Ishikawa (cell line): ENCODE measurements around the gene KRT7.

Source experiments
- CEBPB ChIP-seq: IDR thresholded peaks from 2 replicates; pipeline ENCODE4 v1.6.1; 2012
- CREB1 ChIP-seq: IDR thresholded peaks from 2 replicates; pipeline ENCODE4 v1.6.1; 2012; ENCODE audit warnings: low read depth
- EGR1 ChIP-seq: IDR thresholded peaks from 2 replicates; pipeline ENCODE4 v1.6.1; 2012
- EP300 ChIP-seq: IDR thresholded peaks from 2 replicates; pipeline ENCODE4 v1.6.1; 2012; ENCODE audit warnings: borderline replicate concordance
- FOXM1 ChIP-seq: IDR thresholded peaks from 2 replicates; pipeline ENCODE4 v1.6.1; 2012; ENCODE audit warnings: low read depth, borderline replicate concordance
- NFIC ChIP-seq: IDR thresholded peaks from 2 replicates; pipeline ENCODE4 v1.6.1; 2012
- RAD21 ChIP-seq: IDR thresholded peaks from 2 replicates; pipeline ENCODE4 v1.6.1; 2012; ENCODE audit warnings: low read depth
- TAF1 ChIP-seq: IDR thresholded peaks from 2 replicates; pipeline ENCODE4 v1.6.1; 2012; ENCODE audit warnings: low read depth, mild to moderate bottlenecking
- TCF12 ChIP-seq: IDR thresholded peaks from 2 replicates; pipeline ENCODE4 v1.6.1; 2012; ENCODE audit warnings: low read depth
- TEAD4 ChIP-seq: IDR thresholded peaks from 2 replicates; pipeline ENCODE4 v1.6.1; 2012
- YY1 ChIP-seq: IDR thresholded peaks from 2 replicates; pipeline ENCODE4 v1.6.1; 2012; ENCODE audit warnings: low read depth
- TF ChIP-seq, protein P1 (sequence below): IDR thresholded peaks from 2 replicates; pipeline ENCODE4 v1.6.1; 2012
- TF ChIP-seq, protein P2 (sequence below): IDR thresholded peaks from 2 replicates; pipeline ENCODE4 v1.6.1; 2012; ENCODE audit warnings: low read depth, mild to moderate bottlenecking
- TF ChIP-seq, protein P3 (sequence below): IDR thresholded peaks from 2 replicates; pipeline ENCODE4 v1.6.1; 2012

DNA sequence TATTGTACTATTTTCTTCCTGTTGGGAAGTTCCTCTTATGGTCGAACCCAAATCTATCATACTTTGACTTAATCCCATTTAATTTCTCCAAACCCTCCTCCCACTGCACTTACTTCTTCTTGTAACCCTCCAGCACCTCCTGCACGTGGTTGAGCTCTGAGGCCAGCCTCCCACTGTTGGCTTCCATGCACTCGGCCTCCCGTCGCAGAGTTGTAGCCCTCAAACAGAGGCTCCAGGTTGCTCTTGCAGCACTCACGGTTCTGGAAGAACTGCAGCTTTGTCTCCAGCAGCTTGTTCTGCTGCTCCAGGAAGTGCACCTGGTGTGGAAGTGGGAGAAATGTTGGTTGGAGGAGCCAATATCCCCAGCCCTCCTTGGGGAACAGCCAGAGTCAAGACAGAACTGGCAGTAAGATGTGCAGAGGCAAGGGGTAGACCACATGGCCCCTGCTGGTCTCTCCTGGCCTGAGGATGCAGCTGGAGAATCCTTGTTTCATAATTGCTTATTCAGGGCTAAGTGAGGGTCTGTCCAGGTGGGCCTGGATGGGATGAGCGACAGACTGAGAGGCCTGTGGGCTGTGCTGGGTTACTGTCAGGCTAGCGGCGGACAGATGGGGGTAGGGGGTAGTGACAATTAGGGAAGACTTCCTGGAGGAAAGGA lies 23.0 kb downstream of the KRT7 start:
- TF ChIP-seq CEBPB (no peak), TAF1 (no peak), RAD21 (no peak), YY1 (no peak), EP300 (no peak), TEAD4 (no peak), CREB1 (no peak), TCF12 (no peak), EGR1 (no peak), FOXM1 (no peak), NFIC (no peak)
- TF ChIP-seq, protein P1, sequence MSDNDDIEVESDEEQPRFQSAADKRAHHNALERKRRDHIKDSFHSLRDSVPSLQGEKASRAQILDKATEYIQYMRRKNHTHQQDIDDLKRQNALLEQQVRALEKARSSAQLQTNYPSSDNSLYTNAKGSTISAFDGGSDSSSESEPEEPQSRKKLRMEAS: no peak
- TF ChIP-seq, protein P2, sequence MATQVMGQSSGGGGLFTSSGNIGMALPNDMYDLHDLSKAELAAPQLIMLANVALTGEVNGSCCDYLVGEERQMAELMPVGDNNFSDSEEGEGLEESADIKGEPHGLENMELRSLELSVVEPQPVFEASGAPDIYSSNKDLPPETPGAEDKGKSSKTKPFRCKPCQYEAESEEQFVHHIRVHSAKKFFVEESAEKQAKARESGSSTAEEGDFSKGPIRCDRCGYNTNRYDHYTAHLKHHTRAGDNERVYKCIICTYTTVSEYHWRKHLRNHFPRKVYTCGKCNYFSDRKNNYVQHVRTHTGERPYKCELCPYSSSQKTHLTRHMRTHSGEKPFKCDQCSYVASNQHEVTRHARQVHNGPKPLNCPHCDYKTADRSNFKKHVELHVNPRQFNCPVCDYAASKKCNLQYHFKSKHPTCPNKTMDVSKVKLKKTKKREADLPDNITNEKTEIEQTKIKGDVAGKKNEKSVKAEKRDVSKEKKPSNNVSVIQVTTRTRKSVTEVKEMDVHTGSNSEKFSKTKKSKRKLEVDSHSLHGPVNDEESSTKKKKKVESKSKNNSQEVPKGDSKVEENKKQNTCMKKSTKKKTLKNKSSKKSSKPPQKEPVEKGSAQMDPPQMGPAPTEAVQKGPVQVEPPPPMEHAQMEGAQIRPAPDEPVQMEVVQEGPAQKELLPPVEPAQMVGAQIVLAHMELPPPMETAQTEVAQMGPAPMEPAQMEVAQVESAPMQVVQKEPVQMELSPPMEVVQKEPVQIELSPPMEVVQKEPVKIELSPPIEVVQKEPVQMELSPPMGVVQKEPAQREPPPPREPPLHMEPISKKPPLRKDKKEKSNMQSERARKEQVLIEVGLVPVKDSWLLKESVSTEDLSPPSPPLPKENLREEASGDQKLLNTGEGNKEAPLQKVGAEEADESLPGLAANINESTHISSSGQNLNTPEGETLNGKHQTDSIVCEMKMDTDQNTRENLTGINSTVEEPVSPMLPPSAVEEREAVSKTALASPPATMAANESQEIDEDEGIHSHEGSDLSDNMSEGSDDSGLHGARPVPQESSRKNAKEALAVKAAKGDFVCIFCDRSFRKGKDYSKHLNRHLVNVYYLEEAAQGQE: no peak
- TF ChIP-seq, protein P3, sequence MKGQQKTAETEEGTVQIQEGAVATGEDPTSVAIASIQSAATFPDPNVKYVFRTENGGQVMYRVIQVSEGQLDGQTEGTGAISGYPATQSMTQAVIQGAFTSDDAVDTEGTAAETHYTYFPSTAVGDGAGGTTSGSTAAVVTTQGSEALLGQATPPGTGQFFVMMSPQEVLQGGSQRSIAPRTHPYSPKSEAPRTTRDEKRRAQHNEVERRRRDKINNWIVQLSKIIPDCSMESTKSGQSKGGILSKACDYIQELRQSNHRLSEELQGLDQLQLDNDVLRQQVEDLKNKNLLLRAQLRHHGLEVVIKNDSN: no peak
